ENCODE measurements around the gene TRAK1. TPM values are rescaled to one million over a fixed set of nuclear protein-coding genes. Genes with fewer than 3 reads are reported as not detected.

TRAK1 gene
- total and polyA plus RNA-seq, 2 of the 4 experiments (the other 2 are of a cell fraction), result 25.6 to 28.1 TPM

DNA sequence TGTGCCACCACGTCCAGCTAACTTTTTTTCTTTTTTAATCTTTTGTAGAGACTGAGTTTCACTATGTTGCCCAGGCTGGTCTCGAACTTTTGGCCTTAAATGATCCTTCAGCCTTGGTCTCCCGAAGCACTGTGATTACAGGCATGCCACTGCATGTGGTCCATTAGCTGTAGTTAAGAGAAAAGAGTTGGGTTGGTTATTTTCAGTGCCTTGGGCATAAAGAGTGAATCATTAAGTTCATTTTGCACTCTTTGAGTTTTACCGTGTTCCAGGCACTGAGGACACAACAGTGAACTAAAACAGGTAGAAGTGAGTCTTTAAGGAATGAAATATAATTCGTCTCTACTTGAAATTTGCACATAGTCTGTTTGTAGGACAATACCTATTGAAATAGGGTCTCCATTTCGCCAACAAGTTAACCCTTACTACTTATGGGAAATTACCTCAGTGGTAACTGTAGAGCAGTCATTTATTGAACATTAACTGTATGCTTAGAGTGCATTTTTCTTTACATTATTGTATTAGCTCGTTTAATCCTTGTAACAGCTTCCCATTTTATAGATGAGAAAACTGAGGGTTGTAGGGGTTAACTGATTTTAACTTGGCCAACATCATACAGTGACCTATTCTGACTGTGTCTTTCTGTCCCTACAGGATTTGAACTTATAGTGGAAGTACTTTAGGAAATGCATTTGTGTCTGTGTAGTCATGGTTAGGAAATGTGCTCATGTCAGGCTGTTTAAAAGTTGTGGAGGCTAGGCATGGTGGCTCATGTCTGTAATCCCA lies 22.7 kb upstream of the TRAK1 start:
- ATAC-seq (ENCODE audit: low read depth) (no peak), DNase-seq (no peak)
- in situ Hi-C loops (cut with MboI; ENCODE audit: low sequenced_read_pairs), result no loop called here
- Histone ChIP-seq H2AK5ac (ENCODE audit: low read depth, low read length) (peak overlapping the region; percentile 64; the same call in 1 of the 2 replicates), H3K56ac (ENCODE audit: extremely low read depth, insufficient read depth, low read length) (no peak overlapping the region), H3K9ac (ENCODE audit: low read depth, low read length) (no peak overlapping the region), H3K27ac (ENCODE audit: insufficient read depth, low read length) (no peak overlapping the region), H3K79me1 (ENCODE audit: low read depth in 1 of 2, low read length in 2 of 2) (peaks cover 40 to 85% of the 10 kb centered on the region in 2 experiments), H2BK20ac (ENCODE audit: low read depth, low read length) (0 out of 2 replicates have a peak overlapping the region, but pooled peaks have one; percentile 41), H2AFZ (replicated peaks; ENCODE audit: low read length, poor library complexity) (no peak overlapping the region), H3K27me3 (ENCODE audit: control insufficient read depth, insufficient read depth, low read length) (no peaks in the 10 kb centered on the region), H2BK5ac (ENCODE audit: low read depth, low read length, poor library complexity, severe bottlenecking) (no peak overlapping the region), H4K8ac (ENCODE audit: low read depth in 2 of 2, low read length in 2 of 2) (no peak overlapping the region), H3K9me1 (ENCODE audit: insufficient read depth, low read length) (peaks cover 29% of the 10 kb centered on the region), H4K20me1 (ENCODE audit: insufficient read depth, low read length) (peaks cover 4% of the 10 kb centered on the region), H3K4me1 (ENCODE audit: control insufficient read depth, insufficient read depth, low read length) (peaks cover 30% of the 10 kb centered on the region), H3K4ac (ENCODE audit: low read depth, low read length) (peak overlapping the region; percentile 25; the same call in 1 of the 2 replicates), H4K91ac (ENCODE audit: insufficient read depth, low read depth, low read length) (no peak overlapping the region), H3K4me3 (ENCODE audit: insufficient read depth, low read depth, low read length) (no peak overlapping the region), H4K5ac (ENCODE audit: low read depth, low read length) (no peak overlapping the region; the same call in 1 of the 2 replicates), H3K14ac (replicated peaks; ENCODE audit: low read depth, low read length) (no peak overlapping the region), H2BK120ac (ENCODE audit: low read depth, low read length) (no peak overlapping the region), H3K23ac (ENCODE audit: low read depth, low read length) (peak overlapping the region; percentile 12; the same call in 1 of the 2 replicates), H3K9me3 (ENCODE audit: control insufficient read depth, insufficient read depth, low read length) (no peaks in the 10 kb centered on the region), H2AK9ac (replicated peaks; ENCODE audit: low read depth, low read length, poor library complexity) (no peak overlapping the region), H3K18ac (ENCODE audit: low read depth, low read length) (peak overlapping the region; percentile 9; the same call in 1 of the 2 replicates), H2BK15ac (ENCODE audit: low read depth, low read length) (no peak overlapping the region), H3K36me3 (ENCODE audit: control insufficient read depth, insufficient read depth, low read length) (no peaks in the 10 kb centered on the region), H3K4me2 (ENCODE audit: low read depth, low read length) (no peak overlapping the region)
- 100% methylated on average over 1 of the region's 7 CpGs; no CpG with 5 or more reads in 1 of the 2 experiments for WGBS, 2 experiments (ENCODE audit: extremely low coverage in 2 of 2, insufficient read length in 1 of 2)
- ChIA-PET CTCF (interaction anchor here (0.6 kb wide), 1 partner anchor 372 kb away, joined by 7 read pairs; no protein-coding TSS in a partner anchor), POLR2A (ENCODE audit: unreplicated experiment) (no interaction called here)
- intact Hi-C loops (cut with micrococcal nuclease), result loop anchor here (5.0 kb wide), 1 partner anchor 56 kb away; no protein-coding TSS in a partner anchor
- dilution Hi-C loops (cut with HindIII; ENCODE audit: low sequenced_read_pairs, unreplicated experiment), result no loop called here
- no TSS peak for BruUV-seq (replicated peaks)
- TF ChIP-seq CEBPB (IDR thresholded peaks at IDR 0.05; ENCODE audit: low read depth, low read length) (no peak), RAD21 (IDR thresholded peaks at IDR 0.05; ENCODE audit: low read length) (no peak), RCOR1 (IDR thresholded peaks at IDR 0.05; ENCODE audit: insufficient replicate concordance, low read length) (no peak), SMC3 (IDR thresholded peaks at IDR 0.05; ENCODE audit: low read depth, low read length) (no peak), MXI1 (IDR thresholded peaks at IDR 0.05; ENCODE audit: borderline replicate concordance, low read depth, low read length) (no peak), BHLHE40 (IDR thresholded peaks at IDR 0.05; ENCODE audit: low read depth, low read length) (no peak), CHD1 (IDR thresholded peaks at IDR 0.05; ENCODE audit: low read depth, low read length) (no peak), MAZ (IDR thresholded peaks at IDR 0.05; ENCODE audit: borderline replicate concordance, low read depth, low read length) (no peak), POLR2A (IDR thresholded peaks at IDR 0.05; ENCODE audit: low read depth, low read length) (no peak), RFX5 (IDR thresholded peaks at IDR 0.05; ENCODE audit: low read depth, low read length) (no peak), MAFK (IDR thresholded peaks at IDR 0.05; ENCODE audit: low read depth, low read length) (no peak), NFE2L2 (IDR thresholded peaks at IDR 0.05; ENCODE audit: low read depth, low read length) (no peak), ELK1 (IDR thresholded peaks at IDR 0.05; ENCODE audit: borderline replicate concordance, low read depth, low read length) (no peak)
- TF ChIP-seq, protein P1, sequence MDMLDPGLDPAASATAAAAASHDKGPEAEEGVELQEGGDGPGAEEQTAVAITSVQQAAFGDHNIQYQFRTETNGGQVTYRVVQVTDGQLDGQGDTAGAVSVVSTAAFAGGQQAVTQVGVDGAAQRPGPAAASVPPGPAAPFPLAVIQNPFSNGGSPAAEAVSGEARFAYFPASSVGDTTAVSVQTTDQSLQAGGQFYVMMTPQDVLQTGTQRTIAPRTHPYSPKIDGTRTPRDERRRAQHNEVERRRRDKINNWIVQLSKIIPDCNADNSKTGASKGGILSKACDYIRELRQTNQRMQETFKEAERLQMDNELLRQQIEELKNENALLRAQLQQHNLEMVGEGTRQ (IDR thresholded peaks at IDR 0.05; ENCODE audit: low read depth, low read length), result no peak
